ENCODE results near the gene ESR1.

DNA sequence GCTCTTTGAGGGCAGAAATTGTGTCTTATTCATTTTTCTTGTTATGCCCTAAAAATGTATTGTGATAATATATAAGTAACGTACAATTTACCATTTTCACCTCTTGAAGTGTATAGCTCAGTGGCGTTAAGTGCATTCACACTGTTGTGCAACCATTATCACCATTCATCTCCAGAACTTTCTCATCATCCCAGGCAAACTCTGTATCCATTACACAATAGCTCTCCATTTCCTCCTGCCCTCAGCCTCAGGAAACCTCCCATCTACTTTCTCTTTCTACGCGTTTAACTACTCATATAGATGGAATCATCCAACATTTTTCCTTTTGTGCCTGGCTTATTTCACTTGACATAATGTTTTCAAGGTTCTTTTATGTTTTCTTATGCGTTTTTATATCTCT lies 184.6 kb downstream of the ESR1 start:
- TF ChIP-seq, protein P1, sequence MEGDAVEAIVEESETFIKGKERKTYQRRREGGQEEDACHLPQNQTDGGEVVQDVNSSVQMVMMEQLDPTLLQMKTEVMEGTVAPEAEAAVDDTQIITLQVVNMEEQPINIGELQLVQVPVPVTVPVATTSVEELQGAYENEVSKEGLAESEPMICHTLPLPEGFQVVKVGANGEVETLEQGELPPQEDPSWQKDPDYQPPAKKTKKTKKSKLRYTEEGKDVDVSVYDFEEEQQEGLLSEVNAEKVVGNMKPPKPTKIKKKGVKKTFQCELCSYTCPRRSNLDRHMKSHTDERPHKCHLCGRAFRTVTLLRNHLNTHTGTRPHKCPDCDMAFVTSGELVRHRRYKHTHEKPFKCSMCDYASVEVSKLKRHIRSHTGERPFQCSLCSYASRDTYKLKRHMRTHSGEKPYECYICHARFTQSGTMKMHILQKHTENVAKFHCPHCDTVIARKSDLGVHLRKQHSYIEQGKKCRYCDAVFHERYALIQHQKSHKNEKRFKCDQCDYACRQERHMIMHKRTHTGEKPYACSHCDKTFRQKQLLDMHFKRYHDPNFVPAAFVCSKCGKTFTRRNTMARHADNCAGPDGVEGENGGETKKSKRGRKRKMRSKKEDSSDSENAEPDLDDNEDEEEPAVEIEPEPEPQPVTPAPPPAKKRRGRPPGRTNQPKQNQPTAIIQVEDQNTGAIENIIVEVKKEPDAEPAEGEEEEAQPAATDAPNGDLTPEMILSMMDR (optimal IDR thresholded peaks at IDR 0.05 in 1 of 3, IDR thresholded peaks at IDR 0.05 in 1 of 3, conservative IDR thresholded peaks at IDR 0.05 in 1 of 3; ENCODE audit: extremely low read depth in 1 of 3, insufficient read depth in 2 of 3, low read length in 3 of 3) = no peak
- no peak for TF ChIP-seq EZH2 (IDR thresholded peaks at IDR 0.05; ENCODE audit: low read length)

All from keratinocyte (primary cell).